HEK293 (cell line): ENCODE results near the gene MXRA8.

Source experiments
- CTCF ChIA-PET: fragments of 350-600 bp; formaldehyde crosslinking; extraction: SDS; loops from one replicate; lab custom pipeline; 2021; ENCODE audit warnings: antibody characterized with exemption; lab: Yijun Ruan, JAX
- POLR2A ChIA-PET: fragments of 300-600 bp; formaldehyde crosslinking; extraction: SDS; loops from one replicate; lab custom pipeline; 2020; ENCODE audit warnings: antibody characterized with exemption, inconsistent platforms; lab: Yijun Ruan, JAX
- H3K27ac ChIP-seq: fragments of 200-500 bp; sonication (Bioruptor generic); 2 replicates; pipeline ENCODE4 v1.5.1; 2014; ENCODE audit warnings: low read depth, low read length, control low read depth, inconsistent platforms; ENCODE audit errors: extremely low read depth
- H3K36me3 ChIP-seq, 2 experiments: fragments of 200-500 bp in 1 of 2; sonication (Bioruptor generic) in 1 of 2; 1 replicate in 1 of 2; 2 replicates in 1 of 2; pipeline ENCODE4 v1.5.1; 2014 to 2017; ENCODE audit warnings: inconsistent platforms in 2 of 2, low read length in 2 of 2; ENCODE audit not compliant: control insufficient read depth in 2 of 2, insufficient read depth in 1 of 2
- H3K4me1 ChIP-seq: fragments of 200-500 bp; sonication (Bioruptor generic); 2 replicates; pipeline ENCODE4 v1.5.1; 2014; ENCODE audit warnings: mild to moderate bottlenecking, low read length, inconsistent platforms; ENCODE audit not compliant: control insufficient read depth, insufficient read depth
- H3K4me3 ChIP-seq: 2 replicates; pipeline ENCODE4 v1.5.1; 2011; ENCODE audit warnings: low read depth, mild to moderate bottlenecking, control low read depth, low read length, moderate library complexity
- H3K9me3 ChIP-seq: fragments of 200-500 bp; sonication (Bioruptor generic); 2 replicates; pipeline ENCODE4 v1.5.1; 2014; ENCODE audit warnings: low read depth, low read length, inconsistent platforms; ENCODE audit not compliant: control insufficient read depth, insufficient read depth
- IKZF3 ChIP-seq: fragments of 450-650 bp; IDR thresholded peaks from 2 replicates; pipeline ENCODE4 v1.5.0; 2018; ENCODE audit warnings: missing biosample characterization, mild to moderate bottlenecking, missing genetic modification characterization, moderate library complexity
- KLF1 ChIP-seq: fragments of 450-650 bp; formaldehyde crosslinking; IDR thresholded peaks from 2 replicates; pipeline ENCODE4 v1.5.1; 2016; ENCODE audit warnings: missing biosample characterization, missing genetic modification characterization
- KLF16 ChIP-seq: fragments of 450-650 bp; formaldehyde crosslinking; IDR thresholded peaks from 2 replicates; pipeline ENCODE4 v1.5.1; 2017; ENCODE audit warnings: missing biosample characterization, missing genetic modification characterization
- SP2 ChIP-seq: fragments of 450-650 bp; formaldehyde crosslinking; IDR thresholded peaks from 2 replicates; pipeline ENCODE4 v1.5.1; 2016; ENCODE audit warnings: missing biosample characterization, missing genetic modification characterization
- ZBTB8A ChIP-seq: fragments of 450-650 bp; formaldehyde crosslinking; IDR thresholded peaks from 2 replicates; pipeline ENCODE4 v1.5.1; 2016; ENCODE audit warnings: missing biosample characterization, missing genetic modification characterization
- ZFP69B ChIP-seq: fragments of 450-650 bp; formaldehyde crosslinking; IDR thresholded peaks from 2 replicates; pipeline ENCODE4 v1.5.1; 2016; ENCODE audit warnings: missing biosample characterization, missing genetic modification characterization
- ZNF174 ChIP-seq: fragments of 450-650 bp; formaldehyde crosslinking; IDR thresholded peaks from 2 replicates; pipeline ENCODE4 v1.5.0; 2017; ENCODE audit warnings: missing biosample characterization, mild to moderate bottlenecking, missing genetic modification characterization
- ZNF19 ChIP-seq: fragments of 450-650 bp; formaldehyde crosslinking; IDR thresholded peaks from 2 replicates; pipeline ENCODE4; 2016; ENCODE audit warnings: missing biosample characterization, missing genetic modification characterization, low read depth
- ZNF214 ChIP-seq: fragments of 450-650 bp; formaldehyde crosslinking; IDR thresholded peaks from 2 replicates; pipeline ENCODE4 v1.5.1; 2017; ENCODE audit warnings: missing biosample characterization, mild to moderate bottlenecking, missing genetic modification characterization, borderline replicate concordance
- ZNF416 ChIP-seq: fragments of 450-650 bp; formaldehyde crosslinking; IDR thresholded peaks from 2 replicates; pipeline ENCODE4 v1.5.1; 2016; ENCODE audit warnings: missing biosample characterization, missing genetic modification characterization
- ZNF596 ChIP-seq: fragments of 450-650 bp; IDR thresholded peaks from 2 replicates; pipeline ENCODE4 v1.5.0; 2018; ENCODE audit warnings: missing biosample characterization, mild to moderate bottlenecking, missing genetic modification characterization, moderate library complexity
- ZNF600 ChIP-seq: fragments of 450-650 bp; formaldehyde crosslinking; IDR thresholded peaks from 2 replicates; pipeline ENCODE4 v1.5.1; 2016; ENCODE audit warnings: missing biosample characterization, missing genetic modification characterization
- ZNF624 ChIP-seq: fragments of 450-650 bp; formaldehyde crosslinking; IDR thresholded peaks from 2 replicates; pipeline ENCODE4 v1.5.1; 2017; ENCODE audit warnings: missing biosample characterization, missing genetic modification characterization
- ZNF654 ChIP-seq: fragments of 450-650 bp; formaldehyde crosslinking; IDR thresholded peaks from 2 replicates; pipeline ENCODE4 v1.5.1; 2016; ENCODE audit warnings: low read depth, missing biosample characterization, missing genetic modification characterization
- ZNF76 ChIP-seq: fragments of 450-650 bp; formaldehyde crosslinking; IDR thresholded peaks from 2 replicates; pipeline ENCODE4; 2016; ENCODE audit warnings: low read depth, missing biosample characterization, missing genetic modification characterization, borderline replicate concordance
- TF ChIP-seq, protein P1 (sequence below): fragments of 450-650 bp; formaldehyde crosslinking; optimal IDR thresholded peaks from 2 replicates; pipeline ENCODE3; 2016; ENCODE audit warnings: missing biosample characterization, mild to moderate bottlenecking, missing genetic modification characterization
- TF ChIP-seq, protein P2 (sequence below): fragments of 450-650 bp; formaldehyde crosslinking; IDR thresholded peaks from 2 replicates; pipeline ENCODE4 v1.5.1; 2016; ENCODE audit warnings: missing biosample characterization, missing genetic modification characterization
- TF ChIP-seq, protein P3 (sequence below): fragments of 450-650 bp; formaldehyde crosslinking; IDR thresholded peaks from 2 replicates; pipeline ENCODE4 v1.5.1; 2017; ENCODE audit warnings: missing biosample characterization, missing genetic modification characterization

MXRA8 gene

DNA sequence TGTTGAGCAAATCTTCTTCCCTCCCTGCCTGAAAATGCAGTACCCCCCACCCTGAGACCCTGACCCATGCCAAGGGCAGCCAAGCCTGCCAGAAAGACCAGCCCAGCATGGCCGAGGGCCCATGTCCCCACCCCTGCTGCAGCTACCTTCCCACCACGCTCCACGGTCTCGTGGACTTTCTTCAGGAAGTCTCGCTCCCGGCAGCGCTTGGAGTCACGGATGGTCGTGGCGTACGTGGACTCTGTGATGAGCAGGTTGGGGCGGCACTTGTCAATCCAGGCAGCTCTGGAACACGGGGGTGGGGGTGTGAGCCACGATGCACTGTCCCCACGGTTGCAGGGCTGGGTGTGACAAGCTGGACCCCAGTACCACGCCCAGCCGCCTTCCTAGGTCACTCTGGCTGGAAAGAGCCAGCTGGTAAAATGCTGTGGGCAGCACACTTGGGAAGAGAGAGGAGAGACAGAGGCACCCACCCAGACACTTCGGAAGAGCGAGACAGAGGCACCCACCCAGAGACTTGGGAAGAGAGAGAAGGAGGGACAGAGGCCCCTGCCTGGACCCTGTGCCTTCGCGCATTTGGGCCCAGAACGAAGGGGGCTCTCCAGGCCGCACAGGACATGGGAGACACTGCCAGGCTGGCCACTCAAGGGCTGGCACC lies 43.5 kb downstream of the MXRA8 start:
- ChIA-PET CTCF (no interaction called here), POLR2A (interaction anchor here (0.5 to 1.3 kb wide), 2 partner anchors 13 to 29 kb away, joined by 3 to 4 read pairs; no protein-coding TSS in a partner anchor)
- peaks cover 20 to 83% of the 10 kb centered on the region in 2 experiments for H3K36me3 ChIP-seq

DNA sequence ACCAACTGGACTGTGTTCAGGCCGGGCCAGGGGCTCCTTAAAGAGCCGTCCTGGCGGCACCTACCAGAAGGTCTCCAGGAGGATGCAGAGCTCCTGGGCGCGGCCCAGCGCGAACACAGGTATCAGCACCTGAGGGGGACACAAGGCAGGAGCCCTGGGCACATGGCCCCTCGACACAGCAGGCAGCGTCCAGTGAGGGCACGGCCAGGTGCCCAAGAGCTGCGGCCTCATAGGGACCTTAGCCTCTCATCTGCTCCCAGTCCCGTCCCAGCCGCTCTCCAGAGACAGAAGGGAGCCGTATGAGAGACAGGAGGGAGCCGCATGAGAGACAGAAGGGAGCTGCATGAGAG lies 44.1 kb downstream of the MXRA8 start:
- Histone ChIP-seq H3K9me3 (no peaks in the 10 kb centered on the region), H3K27ac (no peak overlapping the region), H3K4me3 (no peak overlapping the region), H3K4me1 (peaks cover 16% of the 10 kb centered on the region), H3K36me3 (peaks cover 20 to 83% of the 10 kb centered on the region in 2 experiments)
- no peak for TF ChIP-seq ZNF654 (tag by site-specific recombination)
- TF ChIP-seq ZNF416: no peak
- TF ChIP-seq ZNF624 (tag by site-specific recombination): no peak
- TF ChIP-seq KLF16: no peak
- TF ChIP-seq, protein P1, sequence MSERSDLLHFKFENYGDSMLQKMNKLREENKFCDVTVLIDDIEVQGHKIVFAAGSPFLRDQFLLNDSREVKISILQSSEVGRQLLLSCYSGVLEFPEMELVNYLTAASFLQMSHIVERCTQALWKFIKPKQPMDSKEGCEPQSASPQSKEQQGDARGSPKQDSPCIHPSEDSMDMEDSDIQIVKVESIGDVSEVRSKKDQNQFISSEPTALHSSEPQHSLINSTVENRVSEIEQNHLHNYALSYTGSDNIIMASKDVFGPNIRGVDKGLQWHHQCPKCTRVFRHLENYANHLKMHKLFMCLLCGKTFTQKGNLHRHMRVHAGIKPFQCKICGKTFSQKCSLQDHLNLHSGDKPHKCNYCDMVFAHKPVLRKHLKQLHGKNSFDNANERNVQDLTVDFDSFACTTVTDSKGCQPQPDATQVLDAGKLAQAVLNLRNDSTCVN (tag by site-specific recombination): no peak
- no peak for TF ChIP-seq ZNF76
- TF ChIP-seq, protein P2, sequence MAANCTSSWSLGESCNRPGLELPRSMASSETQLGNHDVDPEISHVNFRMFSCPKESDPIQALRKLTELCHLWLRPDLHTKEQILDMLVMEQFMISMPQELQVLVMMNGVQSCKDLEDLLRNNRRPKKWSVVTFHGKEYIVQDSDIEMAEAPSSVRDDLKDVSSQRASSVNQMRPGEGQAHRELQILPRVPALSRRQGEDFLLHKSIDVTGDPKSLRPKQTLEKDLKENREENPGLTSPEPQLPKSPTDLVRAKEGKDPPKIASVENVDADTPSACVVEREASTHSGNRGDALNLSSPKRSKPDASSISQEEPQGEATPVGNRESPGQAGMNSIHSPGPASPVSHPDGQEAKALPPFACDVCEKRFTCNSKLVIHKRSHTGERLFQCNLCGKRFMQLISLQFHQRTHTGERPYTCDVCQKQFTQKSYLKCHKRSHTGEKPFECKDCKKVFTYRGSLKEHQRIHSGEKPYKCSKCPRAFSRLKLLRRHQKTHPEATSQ: no peak
- TF ChIP-seq IKZF3 (tag by site-specific recombination): no peak
- TF ChIP-seq, protein P3, sequence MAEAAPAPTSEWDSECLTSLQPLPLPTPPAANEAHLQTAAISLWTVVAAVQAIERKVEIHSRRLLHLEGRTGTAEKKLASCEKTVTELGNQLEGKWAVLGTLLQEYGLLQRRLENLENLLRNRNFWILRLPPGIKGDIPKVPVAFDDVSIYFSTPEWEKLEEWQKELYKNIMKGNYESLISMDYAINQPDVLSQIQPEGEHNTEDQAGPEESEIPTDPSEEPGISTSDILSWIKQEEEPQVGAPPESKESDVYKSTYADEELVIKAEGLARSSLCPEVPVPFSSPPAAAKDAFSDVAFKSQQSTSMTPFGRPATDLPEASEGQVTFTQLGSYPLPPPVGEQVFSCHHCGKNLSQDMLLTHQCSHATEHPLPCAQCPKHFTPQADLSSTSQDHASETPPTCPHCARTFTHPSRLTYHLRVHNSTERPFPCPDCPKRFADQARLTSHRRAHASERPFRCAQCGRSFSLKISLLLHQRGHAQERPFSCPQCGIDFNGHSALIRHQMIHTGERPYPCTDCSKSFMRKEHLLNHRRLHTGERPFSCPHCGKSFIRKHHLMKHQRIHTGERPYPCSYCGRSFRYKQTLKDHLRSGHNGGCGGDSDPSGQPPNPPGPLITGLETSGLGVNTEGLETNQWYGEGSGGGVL (tag by site-specific recombination): no peak
- POLR2A ChIA-PET: no interaction called here
- CTCF ChIA-PET: no interaction called here

More for the DNA sequence above, 43.5 kb downstream of the MXRA8 start:
- H3K9me3 ChIP-seq: no peaks in the 10 kb centered on the region
- H3K27ac ChIP-seq: no peak overlapping the region
- H3K4me1 ChIP-seq: peaks cover 17% of the 10 kb centered on the region
- H3K4me3 ChIP-seq: no peak overlapping the region
- TF ChIP-seq ZNF214: no peak
- 0 out of 2 replicates have a peak, but pooled peaks have one; percentile 17 for TF ChIP-seq ZNF600 (tag by site-specific recombination)
- no peak for TF ChIP-seq ZBTB8A (tag by site-specific recombination)
- TF ChIP-seq KLF1 (tag by site-specific recombination): peak; percentile 46; the same call in 1 of the 2 replicates
- TF ChIP-seq ZFP69B (tag by site-specific recombination): no peak
- no peak for TF ChIP-seq ZNF174 (tag by site-specific recombination)
- no peak for TF ChIP-seq SP2 (tag by site-specific recombination)
- no peak for TF ChIP-seq ZNF19 (tag by site-specific recombination)
- TF ChIP-seq ZNF596 (tag by site-specific recombination): 0 out of 2 replicates have a peak, but pooled peaks have one; percentile 34
